GM21381 (cell line): ENCODE results near the gene PRKG1.
"Not testable (repeated sequence)": the region's sequence is repeated elsewhere in the genome, so short reads cannot be mapped to it uniquely, and the experiment has no call there.

Experiments used
- ATAC-seq: cut with Tn5 transposase; IDR thresholded peaks from one replicate; pipeline ENCODE4 v1.9.1; 2021; ENCODE audit warnings: mild to moderate bottlenecking, moderate library complexity; ENCODE audit not compliant: unreplicated experiment

The PRKG1 gene

DNA sequence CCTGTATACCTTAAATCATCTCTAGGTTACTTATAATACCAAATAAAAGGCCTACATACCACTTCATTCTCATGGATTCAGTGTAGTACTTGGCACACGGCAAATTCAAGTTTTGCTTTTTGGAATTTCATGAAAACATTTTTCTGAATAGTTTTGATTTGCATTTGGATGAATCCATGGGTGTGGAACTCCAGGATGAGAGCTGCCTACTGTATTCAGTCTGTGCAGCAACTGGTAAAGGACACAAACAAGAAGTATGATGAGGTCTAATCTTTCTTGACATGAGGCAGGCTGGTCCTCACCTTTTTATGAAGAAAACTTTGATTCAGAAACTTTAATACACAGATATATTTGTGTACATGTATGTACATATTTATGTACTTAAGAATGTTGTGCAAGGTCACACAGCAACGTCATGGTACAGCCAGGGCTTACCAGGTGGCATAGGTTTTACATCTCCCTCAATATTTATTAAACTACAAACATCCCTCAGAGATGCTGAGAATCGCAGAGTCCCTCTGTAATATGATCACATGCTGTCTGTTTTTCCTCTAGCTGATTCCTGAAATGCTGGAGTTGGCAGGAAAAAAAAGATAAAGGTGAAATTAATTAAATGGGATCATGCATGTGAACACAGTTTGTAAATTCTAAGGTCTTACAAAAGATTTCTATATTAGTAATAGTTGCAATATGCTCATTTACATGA lies 239.6 kb downstream of the PRKG1 start:
- no peak for ATAC-seq

GRCh38 chr10:51314481-51314880 lies 240.2 kb downstream of the PRKG1 start:
- ATAC-seq, result no peak

DNA sequence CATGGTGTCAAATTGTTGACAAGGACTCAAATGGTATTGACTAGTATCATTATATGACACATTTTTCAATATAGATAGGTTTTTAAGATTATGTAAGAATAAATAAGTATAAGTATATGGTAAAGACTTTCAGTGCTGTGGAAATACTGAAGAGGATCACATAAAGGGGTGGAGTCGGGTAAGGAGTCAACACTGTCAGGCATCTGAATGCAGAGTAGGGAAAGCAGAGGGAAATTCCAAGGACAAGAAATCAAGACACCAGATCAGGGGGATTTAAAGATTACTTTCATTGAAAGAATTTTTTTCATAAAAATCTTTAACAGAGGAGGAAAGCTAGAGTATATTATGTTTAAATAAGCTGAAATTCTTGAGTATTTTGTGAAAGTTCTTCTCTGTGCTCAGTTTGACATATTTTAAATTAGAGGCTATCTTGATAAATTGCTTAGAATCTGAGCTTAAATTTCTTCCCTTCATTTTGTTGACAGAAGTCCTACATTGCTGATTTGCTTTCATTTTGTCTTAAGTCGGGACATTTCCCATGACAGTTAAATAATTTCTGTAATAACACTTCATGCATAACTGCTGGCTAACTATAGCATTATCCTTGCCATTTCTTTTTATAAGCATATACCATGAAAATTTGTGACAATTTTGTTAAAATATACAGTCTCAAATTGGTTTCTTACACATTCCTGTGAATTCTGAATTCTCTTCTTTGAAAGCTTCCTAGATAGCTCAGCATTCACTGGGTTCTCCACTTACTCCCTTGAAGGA lies 244.3 kb downstream of the PRKG1 start:
- no peak for ATAC-seq

DNA sequence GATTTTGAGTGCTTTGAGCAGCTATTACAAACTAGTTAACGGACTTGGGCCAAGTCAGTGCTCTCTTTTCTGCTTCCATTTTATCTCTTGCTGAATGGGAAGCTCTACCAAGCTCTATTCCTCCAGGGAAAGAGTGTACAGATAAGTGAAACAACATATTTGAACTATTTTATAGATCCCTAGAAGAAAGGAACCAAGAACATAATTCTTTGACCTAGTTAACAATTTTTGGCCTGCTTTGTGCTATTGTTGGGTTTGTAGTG lies 244.8 kb downstream of the PRKG1 start:
- ATAC-seq, result no peak

DNA sequence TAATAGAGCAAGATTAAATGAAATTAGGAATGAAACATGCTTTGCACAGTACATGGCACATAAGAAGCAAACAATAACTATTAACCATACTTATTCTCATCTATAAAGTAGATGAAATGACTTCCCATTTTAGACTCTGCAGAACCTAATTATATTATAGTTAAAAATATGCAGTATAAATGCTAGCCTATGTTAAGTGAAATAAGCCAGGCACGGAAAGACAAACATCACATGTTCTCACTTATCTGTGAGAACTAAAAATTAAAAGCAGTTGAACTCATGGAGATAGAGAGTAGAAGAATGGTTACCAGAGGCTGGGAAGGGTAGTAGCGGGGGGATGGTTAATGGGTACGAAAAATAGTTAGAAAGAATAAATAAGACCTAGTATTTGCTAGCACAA lies 247.0 kb downstream of the PRKG1 start:
- ATAC-seq, result no peak

GRCh38 chr10:51321980-51322379 lies 247.7 kb downstream of the PRKG1 start:
- no peak for ATAC-seq

DNA sequence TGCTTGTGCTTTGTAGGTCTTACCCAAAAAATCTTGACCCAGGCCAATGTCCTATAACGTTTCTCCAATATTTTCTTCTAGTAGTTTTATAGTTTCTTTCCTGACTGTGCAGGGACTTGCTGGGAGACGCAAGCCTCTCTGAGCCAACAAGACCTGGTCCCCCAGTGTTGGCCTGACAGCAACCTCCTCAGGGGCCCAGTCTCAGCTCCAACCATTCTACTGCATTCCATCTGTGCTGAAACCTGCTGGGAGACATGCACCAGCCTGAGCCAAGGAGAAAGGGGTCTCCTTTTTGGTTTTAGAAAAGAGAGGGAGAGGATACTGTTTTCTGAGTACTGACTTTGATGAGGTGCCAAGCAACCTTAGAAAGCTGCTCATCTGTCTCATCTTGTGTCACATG lies 251.4 kb downstream of the PRKG1 start:
- no peak for ATAC-seq

GRCh38 chr10:51326174-51326573 lies 251.9 kb downstream of the PRKG1 start:
- ATAC-seq, result no peak

DNA sequence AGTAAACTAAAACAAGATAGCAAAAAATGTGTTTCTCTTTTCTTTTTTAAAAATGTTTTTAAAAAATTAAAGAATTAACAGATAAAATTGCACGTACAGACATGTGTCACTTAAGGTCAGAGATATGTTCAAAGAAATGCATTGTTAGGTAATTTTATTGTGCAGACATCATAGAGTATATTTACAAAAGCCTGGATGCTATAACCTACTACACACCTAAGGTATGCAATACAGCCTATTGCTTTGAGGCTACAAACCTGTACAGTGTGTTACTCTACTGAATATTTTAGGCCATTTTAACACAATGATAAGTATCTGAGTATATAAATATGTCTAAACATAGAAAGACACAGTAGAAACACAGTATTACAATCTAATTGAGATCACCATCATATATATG lies 253.1 kb downstream of the PRKG1 start:
- no peak for ATAC-seq

- ATAC-seq, result no peak
These were observed 266.1 kb downstream of the PRKG1 start for GRCh38 chr10:51340366-51340765.

DNA sequence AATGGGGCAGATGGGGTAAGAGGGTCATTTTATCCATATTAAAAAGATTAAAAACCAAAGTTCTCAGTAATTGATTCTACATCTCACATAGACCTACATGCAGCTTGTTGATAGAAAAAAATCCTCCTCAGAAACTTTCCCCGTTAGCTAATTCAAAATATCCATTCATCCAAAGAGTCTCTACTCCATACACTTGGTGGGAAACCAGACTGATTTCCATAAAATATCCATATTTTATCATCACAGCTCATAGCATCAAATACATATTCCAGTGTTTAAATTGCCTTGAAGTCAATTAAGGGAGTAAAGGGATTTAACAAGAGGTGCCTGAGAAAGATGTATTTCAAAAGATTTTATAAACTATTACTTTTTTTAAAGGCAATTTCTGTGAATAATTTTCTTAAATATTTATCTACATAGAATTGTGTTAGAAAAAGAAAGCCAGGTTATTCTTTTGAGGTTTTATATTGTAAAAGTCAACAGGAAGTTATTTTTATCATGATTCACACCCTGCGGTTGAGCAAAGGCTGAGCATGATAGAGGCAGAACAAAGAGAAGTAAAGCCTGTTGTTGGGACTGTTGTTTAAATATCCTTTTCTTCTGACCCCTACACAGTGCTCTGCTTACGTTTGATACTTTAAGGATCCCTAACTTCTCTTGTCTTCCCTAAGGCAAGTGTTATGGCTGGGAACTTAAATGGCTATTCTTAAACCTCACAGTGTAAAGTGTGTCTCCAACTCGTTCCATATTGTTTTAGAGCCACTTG lies 266.7 kb downstream of the PRKG1 start:
- no peak for ATAC-seq

DNA sequence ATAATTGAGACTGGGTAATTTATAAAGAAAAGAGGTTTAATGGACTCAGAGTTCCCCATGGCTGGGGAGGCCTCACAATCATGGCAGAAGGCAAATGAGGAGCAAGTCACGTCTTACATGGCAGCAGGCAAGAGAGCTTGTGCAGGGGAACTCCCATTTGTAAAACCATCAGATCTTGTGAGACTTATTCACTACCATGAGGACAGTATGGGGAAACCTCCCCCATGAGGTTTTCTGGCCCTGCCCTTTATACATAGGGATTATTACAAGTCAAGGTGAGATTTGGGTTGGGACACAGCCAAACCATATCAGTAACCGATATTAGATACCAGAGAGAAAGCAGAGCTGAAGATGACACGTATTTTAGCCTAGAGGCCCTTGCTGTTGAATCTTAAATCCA lies 267.5 kb downstream of the PRKG1 start:
- ATAC-seq, result not testable (repeated sequence)

GRCh38 chr10:51342381-51342780 lies 268.1 kb downstream of the PRKG1 start:
- no peak for ATAC-seq

DNA sequence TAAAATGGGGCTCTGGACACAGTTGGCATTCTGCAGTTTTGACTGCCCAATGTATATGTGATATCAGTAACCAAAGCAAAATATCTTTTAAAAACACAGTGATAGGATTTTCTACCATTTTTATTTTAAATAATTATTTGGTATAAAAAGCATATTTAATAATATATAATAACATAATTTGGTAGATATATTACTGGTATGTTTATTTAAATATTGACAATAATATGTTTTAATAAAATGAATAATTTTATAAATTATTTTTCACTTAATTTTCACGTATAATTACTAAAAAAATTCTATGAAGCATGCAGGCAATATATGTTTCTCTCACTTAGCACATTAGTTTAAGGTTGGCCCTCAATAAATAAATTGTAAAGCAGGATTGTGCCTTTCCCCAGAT lies 269.1 kb downstream of the PRKG1 start:
- ATAC-seq, result no peak

DNA sequence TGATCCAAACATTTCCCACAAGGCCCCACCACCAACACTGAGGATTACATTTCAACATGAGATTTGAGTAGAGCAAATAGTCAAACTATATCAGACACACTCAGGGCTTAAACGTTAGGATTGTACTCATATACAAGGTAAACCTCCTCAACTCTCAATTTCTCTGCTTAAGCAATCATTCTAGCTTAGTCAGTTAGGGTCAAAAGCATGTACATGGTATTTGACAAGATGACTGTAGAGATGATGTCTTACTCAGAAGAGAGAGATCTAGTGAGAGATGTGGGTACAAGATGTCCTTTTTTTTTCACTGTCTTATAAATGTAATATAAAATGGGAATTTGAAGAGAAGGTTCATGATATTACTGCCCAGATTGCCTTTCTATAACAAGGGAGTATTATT lies 270.1 kb downstream of the PRKG1 start:
- no peak for ATAC-seq

DNA sequence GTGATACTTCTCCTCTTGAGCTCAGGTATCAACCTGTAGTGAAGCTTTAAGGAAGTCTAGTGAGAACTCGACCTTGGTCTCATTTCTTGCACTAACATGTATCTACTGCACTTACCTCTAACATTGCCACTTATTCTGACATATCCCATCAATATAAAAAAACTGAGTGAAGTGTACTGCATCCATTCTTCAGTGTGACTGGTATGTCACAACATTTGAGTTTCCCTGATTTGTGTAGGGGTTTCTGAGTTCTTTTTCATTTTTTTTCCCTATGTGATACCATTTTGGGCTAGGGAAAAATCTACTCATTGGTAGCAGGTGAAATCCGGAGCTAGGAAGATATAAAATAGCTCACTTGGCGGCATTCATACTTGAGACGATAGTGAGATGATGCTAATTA lies 274.3 kb downstream of the PRKG1 start:
- no peak for ATAC-seq

DNA sequence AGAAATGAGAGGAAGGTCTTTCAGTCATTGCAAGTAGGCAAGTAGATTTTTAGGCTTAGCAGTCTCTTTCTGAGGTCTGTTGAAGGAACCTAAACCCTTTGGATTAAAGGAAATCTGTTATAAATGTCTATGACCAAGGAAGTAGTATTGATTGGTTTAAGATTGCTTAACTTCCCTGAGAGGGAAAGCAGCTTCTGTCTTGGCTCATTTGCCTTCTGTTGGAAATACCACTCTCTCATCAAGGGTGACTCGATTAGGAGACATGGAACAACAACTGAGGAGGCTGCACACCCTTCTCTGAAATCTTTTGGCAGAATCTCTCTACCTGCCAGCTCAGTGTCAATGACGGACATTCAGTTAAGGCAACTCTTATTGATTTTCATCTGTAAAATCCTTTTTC lies 282.9 kb downstream of the PRKG1 start:
- ATAC-seq, result no peak

DNA sequence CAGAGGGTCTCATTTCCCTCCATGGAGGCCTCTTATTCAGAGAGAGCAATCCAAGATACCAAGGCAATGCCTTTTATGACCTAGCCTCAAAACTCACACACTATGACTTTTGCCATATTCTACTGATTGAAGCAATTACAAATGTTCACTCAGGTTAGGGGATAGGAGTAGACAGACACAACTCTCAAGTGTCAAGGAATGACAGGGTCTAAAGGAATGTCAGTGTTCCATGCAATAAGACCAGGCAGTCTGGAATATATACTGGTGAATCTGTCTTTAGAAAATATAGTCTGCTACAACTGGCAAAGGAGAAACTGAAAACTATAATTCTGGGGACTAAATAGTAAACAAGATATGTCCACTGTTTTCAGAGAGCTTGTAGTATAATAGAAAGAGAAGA lies 283.9 kb downstream of the PRKG1 start:
- no peak for ATAC-seq

DNA sequence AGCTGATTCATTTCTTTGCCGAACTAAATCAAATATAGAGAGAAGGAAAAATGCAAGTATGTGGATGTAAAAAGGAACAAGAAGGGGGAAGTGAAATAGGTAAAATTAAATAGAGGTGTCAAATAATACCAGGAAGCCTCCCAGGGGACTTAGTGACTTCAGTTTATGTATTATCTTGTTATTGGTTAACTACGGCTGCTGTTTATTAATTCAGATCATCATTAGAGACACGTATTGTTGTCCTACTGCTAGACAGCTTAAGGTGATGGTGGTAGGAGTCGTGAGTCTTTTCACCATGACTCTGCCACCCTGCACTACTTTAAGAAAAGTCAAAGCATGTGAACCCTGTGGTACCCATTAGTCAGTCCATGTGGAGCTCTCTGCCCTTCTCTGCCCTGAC lies 289.1 kb downstream of the PRKG1 start:
- ATAC-seq, result no peak

DNA sequence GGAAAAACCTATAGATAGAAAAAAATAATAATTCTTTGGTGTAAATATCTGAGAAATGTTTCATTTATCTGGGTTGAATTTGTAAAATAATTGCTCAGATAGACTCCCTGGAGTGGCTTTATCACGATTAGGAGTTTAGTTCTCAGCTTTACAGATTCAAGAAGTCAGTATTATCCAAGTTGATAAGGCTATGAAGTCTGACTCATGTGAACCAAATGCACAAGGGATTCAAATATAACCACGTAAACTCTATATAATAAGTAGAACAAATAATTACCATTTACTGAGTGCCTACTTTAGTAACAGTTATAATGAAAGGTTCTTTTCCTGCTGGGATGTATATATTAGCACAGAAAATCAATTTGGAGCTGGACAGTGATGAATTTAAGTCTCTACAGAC lies 290.4 kb downstream of the PRKG1 start:
- ATAC-seq, result no peak

DNA sequence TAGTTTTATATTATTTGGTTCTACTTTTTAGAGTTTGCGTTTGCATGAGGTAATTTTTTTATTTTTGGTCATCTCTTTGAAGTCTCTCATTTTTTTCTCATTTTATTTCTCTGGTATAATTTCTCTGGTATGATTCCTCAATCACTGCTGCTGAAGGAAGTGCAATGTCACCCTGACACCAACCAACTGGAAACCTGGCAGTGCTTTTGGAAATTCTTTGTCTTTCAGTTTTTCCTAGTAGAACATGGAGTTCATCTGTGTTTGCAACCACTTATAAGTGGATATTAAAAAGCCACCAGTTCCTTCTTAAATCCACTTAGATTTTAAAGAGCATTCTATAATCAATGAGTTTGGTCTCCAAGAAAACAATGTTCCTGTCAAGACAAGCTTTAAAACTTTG lies 291.8 kb downstream of the PRKG1 start:
- ATAC-seq, result no peak

GRCh38 chr10:51367127-51367526 lies 292.8 kb downstream of the PRKG1 start:
- ATAC-seq, result no peak
